22Rv1 (cell line): ENCODE measurements around the gene LRRC61.

ENCODE experiments used
- ZFX ChIP-seq: fragments of 450-650 bp; IDR thresholded peaks from 2 replicates; pipeline ENCODE4 v1.6.1; 2017; ENCODE audit warnings: antibody characterized with exemption, borderline replicate concordance
- TF ChIP-seq, protein P1 (sequence below): fragments of 450-650 bp; IDR thresholded peaks from 2 replicates; pipeline ENCODE4 v1.5.1; 2017; ENCODE audit warnings: mild to moderate bottlenecking

DNA sequence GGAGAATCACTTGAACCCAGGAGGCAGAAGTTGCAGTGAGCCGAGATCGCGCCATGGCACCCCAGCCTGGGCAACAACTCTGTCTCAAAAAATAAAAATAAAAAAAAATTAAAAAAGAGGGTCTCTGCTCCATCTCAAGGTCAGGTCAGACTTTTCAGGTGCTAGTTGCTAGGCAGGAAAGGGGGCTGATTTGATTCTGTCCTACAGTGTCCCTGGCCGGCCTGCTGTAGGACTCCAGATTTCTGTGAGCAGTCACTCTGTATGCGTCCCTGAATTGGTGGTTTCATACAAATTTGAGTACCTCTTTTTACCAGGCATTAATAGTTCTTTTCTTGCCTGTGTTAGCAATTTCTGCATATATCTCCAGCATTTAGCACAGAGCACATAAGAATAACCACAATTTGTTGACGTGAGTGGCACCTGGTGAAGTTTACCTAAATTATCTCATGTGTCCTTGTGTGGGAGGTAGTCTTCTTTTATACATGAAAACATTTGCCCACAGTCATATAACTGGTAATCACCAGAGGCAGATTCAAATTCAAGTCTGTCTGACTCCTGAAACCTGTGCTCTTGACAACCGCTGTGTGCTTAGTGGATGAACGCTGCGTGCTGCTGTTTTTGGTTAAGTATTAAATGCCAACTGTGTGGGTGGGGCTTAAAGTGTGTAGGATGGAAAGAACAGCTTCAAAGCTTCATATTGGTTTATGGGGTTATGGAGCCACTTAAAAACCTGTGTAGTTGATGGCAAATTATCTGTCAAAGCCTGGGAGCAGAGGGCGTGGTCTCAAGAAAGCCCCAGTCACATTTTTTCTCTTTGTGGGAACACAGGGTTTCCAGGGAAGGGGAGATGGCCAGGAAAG lies 52.7 kb downstream of the LRRC61 start:
- TF ChIP-seq, protein P1, sequence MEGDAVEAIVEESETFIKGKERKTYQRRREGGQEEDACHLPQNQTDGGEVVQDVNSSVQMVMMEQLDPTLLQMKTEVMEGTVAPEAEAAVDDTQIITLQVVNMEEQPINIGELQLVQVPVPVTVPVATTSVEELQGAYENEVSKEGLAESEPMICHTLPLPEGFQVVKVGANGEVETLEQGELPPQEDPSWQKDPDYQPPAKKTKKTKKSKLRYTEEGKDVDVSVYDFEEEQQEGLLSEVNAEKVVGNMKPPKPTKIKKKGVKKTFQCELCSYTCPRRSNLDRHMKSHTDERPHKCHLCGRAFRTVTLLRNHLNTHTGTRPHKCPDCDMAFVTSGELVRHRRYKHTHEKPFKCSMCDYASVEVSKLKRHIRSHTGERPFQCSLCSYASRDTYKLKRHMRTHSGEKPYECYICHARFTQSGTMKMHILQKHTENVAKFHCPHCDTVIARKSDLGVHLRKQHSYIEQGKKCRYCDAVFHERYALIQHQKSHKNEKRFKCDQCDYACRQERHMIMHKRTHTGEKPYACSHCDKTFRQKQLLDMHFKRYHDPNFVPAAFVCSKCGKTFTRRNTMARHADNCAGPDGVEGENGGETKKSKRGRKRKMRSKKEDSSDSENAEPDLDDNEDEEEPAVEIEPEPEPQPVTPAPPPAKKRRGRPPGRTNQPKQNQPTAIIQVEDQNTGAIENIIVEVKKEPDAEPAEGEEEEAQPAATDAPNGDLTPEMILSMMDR: no peak
- TF ChIP-seq ZFX: no peak
